Right lung (tissue), 5 donors: ENCODE results near the gene MEIS2. TPM values are rescaled to one million over a fixed set of nuclear protein-coding genes. Genes with fewer than 3 reads are reported as not detected.

Experiments
- DNase-seq, 2 donors: peaks; one replicate each; pipeline ENCODE4 v3.0.0-alpha.2; 2013
- polyA plus RNA-seq, 5 donors: library from polyadenylated mRNA; unstranded; fragments of 120-200 nt; gene quantifications; one replicate each; pipeline versions ENCODE4 v1.2.1 to v1.2.3, GENCODE V29; 2013; ENCODE audit warnings: inconsistent platforms in 1 of 5, low replicate concordance in 1 of 5; ENCODE audit not compliant: insufficient read length in 5 of 5, insufficient read depth in 1 of 5

Gene MEIS2
- polyA plus RNA-seq, 5 donors, result 28.9 to 41.6 (median 36.1) TPM

DNA sequence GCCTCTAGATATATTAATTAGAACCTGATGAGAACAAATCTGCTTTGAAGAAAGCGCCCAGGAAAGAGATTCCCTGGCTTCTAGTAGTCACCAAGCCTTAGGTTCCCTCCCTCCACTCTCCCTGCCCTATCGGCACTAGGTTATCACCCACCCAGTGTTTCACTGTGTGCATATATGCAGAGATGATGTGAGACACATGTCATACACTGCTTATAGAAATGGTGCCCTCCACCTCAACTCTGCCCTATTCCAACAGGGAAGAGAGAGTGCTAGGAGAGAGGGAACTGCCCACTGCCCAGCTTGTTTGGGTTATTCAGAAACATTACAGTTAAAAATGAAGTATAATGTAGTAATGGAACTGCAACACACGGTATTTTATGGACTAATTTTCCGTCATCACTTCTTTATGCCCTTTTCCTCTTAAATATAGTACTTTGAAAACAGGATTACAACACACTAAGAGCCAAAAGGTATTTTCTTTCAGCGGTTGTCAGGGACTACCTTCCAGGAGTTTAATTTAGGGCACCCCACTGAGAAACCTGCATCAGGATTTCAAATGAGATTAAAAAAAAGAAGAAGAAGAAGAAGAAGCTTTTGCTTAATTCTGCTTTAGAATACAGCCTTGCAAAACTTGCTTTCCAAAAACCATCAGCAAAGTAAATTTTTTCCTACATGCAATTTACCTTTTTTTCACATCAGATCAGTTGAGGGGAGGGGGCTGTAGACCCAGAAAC is 55.3 kb downstream of the MEIS2 start:
- DNase-seq, result no peak

DNA sequence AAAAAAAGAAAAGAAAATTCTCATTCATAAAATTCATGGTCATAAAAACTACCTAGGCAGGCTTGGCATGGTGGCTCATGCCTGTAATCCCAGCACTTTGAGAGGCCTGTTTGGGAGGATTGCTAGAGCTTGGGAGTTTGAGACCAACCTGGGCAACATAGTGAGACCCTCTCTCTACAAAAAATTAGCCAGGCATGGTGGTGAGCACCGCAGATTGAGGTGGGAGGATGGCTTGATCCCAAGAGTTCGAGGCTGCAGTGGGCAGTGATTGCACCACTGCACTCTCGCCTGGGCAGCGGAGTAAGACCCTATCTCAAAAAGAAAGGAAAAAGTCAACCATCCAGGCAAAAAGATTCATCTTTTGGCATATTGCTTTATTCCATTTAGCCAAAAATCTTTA is 58.5 kb downstream of the MEIS2 start:
- DNase-seq, result no peak

DNA sequence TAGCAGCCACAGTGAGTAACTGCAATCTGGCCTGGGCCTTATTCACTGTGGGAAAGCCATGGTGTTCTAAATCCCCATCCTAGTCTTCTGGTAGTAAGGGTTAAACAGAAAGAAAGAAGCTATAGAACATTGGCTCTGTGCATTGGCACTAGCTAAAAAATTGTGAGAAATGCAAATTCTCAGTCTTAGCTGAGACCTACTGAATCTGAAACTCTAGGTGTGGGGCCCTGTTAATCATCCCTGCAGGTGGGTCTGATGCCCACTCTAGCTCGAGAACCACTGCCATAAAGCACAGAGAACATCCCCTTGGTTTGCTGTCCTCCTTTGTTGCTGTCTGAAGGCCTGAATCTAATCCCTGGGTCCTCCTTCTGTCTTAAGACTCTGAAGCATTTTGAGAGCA is 59.3 kb downstream of the MEIS2 start:
- DNase-seq, result no peak

DNA sequence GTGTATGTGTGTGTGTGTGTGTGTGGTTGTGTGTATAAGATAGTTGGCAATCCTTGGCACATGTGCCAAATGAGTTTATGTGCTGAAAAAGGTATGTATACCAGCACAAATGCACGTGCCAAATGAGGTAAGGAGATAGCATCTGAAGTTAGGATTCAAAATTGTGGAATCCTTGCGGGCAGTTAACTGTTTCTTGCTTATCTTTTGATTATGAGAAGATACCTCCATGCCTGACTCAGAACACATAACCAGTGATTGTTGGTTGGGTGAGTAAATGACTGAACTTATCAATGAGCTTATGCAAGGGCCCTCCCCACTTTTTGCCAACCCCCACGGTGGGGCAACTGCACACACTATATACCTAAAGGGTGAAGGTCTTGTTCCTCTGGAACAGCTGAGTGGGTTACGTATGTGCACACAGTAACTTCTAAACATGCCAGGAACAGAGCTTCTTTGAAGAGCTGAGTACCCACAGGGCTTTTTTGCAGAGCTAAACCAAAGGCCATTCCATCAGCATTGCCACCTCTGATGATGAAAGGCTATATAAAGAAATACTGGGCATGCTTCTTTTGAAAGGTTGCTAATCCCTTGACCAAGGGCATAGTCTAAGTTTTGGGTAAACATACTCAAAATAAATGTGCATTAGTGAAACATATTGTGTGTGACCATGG is 60.1 kb downstream of the MEIS2 start:
- no peak for DNase-seq

DNA sequence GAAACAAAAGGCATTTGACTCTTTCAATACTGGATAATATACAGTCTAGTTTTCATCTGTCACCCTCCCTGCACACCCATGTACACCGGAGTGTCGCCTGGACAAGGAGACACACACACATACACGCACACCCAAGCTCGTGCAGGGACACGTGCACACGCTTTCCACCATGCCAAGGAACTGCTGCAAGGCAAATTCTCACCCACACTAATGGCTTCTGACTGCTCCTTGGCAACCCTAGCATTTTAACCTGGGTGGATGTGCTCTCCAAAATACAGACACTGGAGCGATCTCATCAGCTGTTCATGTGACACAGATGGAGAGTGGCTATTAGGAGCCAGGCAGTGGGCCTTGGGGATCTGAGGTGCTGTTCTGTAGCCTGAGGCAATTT is 61.6 kb downstream of the MEIS2 start:
- DNase-seq, result no peak

DNA sequence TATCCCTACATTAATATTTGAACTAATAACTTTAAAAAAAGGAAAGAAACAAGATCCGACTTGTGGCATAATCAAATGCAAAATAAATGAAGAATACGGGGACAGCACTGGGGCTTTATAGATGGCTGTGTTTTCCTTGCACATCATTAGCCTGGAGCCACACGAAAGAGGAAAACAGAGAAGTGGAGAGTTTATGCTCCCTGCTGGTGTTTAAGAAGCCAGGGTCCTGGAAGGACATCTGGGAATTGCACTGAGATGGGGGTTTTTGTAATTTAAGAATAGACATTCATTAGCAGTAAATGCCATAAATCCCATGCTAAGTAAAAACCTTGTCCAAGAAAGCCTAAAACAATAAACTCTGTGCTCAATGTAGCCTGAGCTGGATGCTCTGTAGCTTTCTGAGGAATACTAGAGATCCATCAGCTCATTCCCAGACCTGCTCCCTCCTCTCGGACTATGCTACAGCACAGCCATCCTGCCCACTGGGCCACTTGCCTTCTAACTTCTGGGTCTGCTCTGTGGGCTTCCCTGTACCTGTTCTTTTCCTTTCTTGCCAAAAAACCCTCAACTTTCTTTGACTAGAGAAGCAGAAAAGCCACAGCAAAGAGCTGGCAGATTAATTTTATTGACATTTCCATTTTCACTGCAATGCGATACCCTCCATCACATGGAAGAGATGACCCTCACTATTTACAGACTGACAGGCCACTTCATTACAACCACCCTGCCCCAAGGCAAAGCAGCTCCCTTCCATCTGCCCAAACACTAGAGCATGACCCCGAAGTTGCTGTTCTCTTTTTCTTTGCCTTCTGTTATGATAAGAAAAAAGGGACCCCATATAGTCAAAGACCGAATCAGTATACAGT is 62.3 kb downstream of the MEIS2 start:
- DNase-seq, result no peak

DNA sequence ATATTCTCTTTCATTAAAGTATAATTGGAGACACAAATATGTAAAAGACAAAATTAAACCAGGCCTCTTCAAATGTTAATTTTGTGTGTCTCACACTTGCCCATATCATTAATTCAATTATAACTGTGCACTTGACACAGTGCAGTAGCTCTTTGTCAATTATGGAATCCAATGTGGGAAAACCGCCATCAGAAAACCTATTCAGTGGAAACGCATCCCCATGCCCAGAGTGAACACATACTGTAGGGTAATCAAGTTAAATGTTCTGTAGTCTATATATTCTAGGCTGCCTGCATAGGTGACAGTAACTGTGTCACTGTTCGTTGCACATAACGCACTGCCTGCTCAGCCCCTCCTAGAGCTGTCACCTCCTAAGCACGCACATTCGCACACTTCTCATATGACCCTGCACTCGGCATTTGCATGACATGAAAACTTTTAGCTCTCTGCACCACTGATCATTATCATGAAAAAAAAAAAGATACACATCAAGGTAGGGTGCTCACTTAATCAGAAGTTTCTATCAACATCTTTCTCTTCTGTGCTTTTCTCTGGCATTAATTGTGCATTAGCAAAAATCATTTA is 63.2 kb downstream of the MEIS2 start:
- DNase-seq, result no peak

DNA sequence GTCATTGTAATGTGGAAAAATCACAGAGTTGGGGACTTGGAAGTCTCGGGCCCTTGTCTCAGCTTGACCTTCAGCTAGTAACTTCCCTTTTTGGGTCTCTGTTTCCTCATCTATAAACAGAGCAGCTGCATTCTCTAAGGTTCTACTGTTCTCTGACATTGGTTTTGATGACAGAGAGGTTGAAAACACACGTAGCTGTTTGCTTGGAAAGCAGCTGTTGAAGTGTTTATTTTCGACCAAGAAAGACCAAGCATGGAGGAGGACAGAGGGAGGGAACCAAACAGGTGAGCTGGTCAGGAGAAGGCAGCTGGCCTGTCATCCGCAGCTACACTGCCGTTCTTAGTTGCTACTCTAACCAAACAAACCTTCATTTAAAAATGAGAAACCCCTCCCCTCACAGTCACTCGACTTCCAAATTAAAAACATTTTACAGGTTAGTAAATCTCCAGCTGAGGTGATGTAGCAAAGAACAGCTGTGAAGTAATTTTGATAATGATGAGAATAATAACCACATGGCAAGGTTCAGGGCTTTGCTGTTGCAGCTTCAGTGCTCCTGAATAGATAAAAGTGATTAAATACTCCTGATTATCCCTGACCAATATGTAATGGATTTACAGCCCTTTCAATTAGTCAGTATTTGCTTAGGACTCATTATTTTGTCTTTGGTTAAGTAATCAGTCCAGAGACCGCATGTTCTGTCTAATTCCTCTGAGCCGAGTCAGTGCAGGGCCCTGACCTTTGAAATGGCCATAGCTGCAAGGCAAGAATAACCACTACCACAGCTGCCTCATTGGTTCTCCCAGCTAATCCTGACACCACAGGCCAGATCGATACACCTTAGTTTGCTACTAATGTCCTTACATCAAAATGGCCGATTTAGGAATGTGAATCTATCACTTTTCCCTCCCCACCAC is 65.3 kb downstream of the MEIS2 start:
- no peak for DNase-seq

DNA sequence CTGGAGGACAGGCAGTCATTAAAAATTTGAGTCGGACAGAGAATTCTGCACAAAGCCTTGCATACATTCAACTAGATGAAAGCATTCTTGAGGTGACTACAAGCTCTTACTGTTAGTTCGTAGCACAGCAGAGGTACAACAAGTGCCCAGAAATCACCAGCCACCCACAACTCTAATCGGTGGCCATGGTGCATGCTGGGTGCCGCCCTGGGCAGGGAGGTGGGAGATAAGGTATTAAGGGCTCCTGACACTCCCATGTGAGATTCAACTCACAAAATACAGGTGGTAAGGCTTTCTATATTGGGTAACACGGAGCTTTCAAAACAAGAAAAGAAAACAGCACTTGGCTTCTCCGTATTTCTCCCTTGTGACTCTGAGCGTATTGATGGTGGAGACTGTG is 66.0 kb downstream of the MEIS2 start:
- DNase-seq, result no peak

DNA sequence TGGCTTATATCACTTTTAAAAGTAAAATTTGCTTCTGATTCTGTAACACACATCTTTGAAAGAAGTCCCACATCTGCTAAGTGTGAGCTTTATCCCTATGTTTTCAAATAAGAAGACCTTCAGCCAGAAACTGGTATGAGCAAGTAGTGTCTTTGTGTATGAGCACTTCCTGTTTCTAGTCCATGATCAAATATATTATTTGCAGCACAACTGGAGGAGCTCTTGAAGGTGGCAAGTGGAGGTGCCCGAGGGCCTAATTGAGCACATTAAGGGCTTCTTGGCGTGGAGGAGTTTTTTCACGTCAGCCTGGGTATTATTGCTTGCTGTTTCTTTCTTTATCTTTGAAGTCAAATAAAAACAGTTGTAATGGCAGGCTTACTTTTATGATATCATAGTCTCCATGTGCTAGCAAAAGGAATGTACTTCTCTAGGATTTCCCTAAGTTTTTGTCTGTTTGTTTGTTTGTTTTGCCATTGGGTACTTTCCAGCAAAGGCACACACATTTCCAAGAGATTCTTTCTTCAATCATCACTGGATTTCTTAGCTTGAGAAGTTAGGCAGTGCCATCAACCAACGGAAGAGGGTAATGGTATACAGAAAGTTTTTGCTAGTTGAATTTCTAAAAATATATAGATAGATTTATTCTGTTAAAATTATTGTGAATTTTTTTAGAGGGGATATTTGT is 68.1 kb downstream of the MEIS2 start:
- no peak for DNase-seq

DNA sequence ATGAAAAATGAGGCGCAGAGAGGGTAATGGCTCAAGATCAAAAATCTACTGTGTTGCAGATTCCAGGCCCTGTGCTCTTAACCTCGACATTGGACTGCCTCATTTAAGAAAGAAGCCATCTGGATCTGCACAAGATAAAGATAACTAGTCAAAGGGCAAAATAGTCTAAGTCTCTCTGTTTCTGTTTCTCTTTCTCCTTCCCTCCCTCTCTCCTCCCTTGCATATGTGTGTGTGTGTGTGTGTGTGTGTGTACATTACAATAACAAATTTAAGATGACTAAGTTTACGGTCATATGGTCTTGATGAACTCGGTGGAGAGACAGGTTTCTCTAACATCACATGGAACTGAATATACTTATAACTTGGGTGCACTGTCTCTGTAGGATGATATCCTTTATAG is 69.2 kb downstream of the MEIS2 start:
- DNase-seq, result no peak

DNA sequence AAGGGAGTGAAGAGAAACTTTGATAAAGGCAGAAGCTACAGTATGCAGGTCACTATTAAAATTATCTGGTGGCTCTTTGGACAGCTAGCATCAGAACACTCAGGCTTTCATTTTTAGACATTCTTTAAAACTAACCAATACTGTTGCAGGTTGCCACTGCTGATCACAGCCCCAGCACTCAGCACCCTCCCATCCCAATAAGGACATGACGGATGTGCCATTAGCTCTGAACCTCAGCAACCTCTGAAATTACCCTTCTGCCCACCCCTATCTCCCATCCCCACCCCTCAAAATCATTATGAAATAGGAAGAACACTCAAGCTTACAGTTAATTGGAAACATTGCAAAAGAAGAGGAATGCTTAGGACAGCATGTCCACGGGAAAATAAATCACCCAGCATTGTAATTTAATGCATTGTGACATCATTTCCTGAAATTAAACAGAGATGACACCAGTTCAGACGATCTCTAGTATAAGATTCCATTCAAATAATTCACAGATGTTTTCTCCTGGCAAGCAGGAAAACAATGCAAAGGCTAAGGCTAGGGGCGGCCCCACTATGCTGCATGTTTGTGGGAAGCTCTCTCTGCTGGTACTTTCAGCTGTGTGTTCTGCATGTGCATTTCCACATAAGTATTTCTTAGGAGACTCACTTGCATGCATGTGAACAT is 71.6 kb downstream of the MEIS2 start:
- DNase-seq, result no peak

DNA sequence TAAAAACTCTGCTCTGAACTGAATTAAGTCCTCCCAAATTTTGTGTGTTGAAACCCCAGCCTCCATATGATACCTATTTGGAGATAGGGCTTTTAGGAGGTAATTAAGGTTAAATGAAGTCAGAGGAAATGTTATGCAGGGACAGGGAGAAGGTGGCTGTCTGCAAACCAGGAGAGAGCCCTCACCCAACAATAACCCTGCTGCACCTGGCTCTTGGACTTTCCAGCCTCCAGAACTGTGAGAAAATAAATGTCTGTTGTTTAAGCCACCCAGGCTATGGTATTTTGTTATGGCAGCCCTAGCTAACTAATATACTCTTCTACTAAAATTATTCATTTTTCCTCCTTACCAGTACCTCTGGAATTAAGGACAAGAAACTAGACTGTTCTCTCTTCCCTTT is 79.5 kb downstream of the MEIS2 start:
- DNase-seq, result no peak

DNA sequence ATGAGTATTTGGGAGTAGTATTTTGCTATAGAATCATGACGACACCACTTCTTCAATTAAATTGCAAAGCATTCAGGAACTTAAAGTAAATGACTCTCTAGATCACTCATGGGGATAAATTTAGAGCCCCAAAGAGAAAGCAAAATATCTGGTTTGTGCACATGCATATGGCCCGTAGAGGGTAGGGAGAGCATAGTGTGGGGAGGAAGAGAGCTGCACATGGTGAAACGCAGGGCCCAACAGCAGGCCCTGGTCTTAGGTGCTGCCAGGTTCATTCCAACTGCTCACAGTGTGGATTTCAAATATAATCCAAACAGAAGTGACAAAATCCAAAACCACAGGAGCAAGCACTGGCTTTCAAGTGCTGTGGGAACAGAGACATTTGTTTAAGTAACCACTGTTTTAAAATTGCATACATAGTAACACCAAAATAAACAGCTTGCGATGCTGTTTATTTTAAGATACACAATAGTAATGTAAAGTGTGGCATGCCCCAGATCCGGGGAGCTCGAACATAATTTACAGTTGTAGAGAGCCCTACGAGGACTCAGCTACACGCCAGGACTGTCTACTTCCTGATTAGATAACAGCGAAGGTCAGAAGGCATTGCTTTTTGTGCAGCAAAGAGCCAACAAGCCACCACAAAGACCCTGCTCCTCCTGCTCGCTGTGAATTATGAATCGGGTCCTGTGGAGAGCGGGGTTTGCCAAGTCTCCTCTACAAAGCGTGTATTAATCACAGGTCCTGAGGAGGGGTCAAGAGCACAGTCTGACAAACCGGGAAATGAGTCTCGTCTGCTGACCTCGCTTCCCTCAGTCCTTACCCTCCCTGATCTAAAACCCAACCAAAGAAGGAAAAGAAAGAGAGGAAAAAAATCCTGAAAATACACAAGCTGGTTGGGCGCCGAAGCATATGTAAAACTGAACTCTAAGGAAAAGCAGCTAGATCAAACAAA is 80.6 kb downstream of the MEIS2 start:
- DNase-seq, result peak; percentile 61 to 68

DNA sequence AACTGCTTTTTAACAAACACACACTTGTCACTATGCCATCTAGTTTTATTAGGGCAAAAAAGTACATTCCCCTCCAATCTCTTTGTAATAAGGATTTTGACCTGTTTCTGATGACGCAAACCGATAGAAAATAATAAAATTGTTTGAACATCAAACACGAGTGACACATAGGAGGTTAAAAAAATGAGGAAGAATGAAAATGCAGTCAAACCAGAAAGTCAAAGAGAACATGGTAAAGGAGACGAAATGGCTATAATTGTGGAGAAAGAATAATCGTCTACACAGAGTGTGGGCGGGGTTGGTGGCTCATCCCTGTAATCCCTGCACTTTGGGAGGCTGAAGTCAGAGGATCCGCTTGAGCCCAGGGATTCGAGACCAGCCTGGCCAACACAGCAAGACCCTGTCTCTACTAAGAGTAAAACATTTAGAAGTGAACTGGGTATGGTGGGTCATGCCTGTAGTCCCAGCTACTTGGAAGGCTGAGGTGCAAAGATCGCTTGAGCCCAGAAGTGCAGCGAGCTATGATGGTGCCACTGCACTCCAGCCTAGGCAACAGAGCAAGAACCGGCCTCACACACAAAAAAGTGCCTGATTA is 83.2 kb downstream of the MEIS2 start:
- no peak for DNase-seq

DNA sequence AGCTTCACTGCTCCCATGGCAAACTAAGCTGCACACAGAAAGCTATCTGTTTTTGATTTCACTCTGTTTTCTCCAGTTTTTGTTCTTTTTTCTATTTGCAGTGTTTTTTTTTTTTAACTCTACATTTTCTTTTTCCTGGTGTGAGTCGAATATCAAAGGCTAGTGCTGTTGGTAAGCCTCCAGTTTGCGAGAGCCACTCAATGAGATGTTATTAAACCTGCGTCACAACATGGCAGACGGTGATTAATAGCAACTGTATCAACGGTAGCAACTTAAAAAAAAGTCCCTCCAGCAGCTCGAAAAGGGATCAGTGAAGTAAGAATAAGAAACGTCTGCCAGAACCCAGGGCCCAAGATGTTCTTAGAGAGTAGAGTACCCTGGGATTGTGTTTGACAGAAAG is 84.1 kb downstream of the MEIS2 start:
- no peak for DNase-seq

DNA sequence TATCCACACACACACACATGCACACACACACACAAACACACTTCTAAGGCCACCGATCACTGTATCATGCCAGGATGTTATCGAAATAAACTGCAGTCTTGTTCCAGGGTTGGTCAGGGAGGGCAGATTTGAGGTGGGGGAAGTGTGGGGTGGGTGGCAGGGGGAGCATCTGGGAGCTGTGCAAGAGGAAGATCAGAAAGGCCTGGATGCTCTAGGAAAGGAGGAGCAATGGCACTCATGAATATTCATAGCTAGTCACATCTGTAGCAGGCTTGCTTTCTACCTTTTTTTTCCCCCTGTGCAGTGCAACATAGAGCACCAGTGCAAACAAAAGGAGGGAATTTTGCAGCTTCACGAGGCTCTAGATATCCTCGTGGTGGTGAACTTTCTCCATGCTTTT is 84.9 kb downstream of the MEIS2 start:
- DNase-seq, result no peak

DNA sequence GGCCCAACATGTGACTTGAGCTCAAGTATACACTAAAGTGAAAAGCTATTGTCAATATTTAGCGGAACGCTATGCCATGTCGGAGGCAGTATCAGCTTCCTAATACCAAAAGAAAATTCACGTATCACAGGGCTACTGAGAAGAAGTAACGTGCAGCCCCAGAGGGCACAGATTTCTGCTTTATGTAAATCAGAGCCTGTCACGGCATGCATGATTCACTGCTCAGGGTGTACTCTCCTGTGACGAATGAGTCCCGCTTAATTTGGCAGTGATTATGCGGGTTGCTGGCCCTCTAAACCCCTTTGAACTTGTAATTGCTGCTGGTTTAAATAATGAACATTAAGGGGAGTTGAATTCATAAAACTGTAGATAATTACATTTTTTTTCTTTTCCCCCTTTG is 85.3 kb downstream of the MEIS2 start:
- DNase-seq, result no peak
